Mesendoderm (in vitro differentiated cells): ENCODE data around the gene BCKDK.
"Not testable (repeated sequence)": the region's sequence is repeated elsewhere in the genome, so short reads cannot be mapped to it uniquely, and the experiment has no call there.

ENCODE experiments used
- DNase-seq: peaks from one replicate; pipeline ENCODE4 v3.0.0; 2013
- H2AK5ac ChIP-seq: 2 replicates; pipeline ENCODE4 v1.6.1; 2013; ENCODE audit warnings: low read length, inconsistent platforms
- H2BK120ac ChIP-seq: 2 replicates; pipeline ENCODE4 v1.6.1; 2013; ENCODE audit warnings: low read depth, mild to moderate bottlenecking, low read length, moderate library complexity, mixed read lengths
- H2BK15ac ChIP-seq: replicated peaks from 2 replicates; pipeline ENCODE4 v1.6.1; 2013; ENCODE audit warnings: low read depth, mild to moderate bottlenecking, moderate library complexity
- H2BK5ac ChIP-seq: 2 replicates; pipeline ENCODE4 v1.6.1; 2013; ENCODE audit warnings: low read length, inconsistent platforms
- H3K18ac ChIP-seq: 2 replicates; pipeline ENCODE4 v1.6.1; 2013; ENCODE audit warnings: mild to moderate bottlenecking, low read length, mixed read lengths
- H3K23ac ChIP-seq: one replicate; pipeline ENCODE4 v1.6.1; 2013; ENCODE audit warnings: low read length
- H3K27ac ChIP-seq: 2 replicates; pipeline ENCODE4 v1.5.1; 2013; ENCODE audit warnings: low read depth, mild to moderate bottlenecking, inconsistent platforms, low read length, moderate library complexity
- H3K27me3 ChIP-seq: 2 replicates; pipeline ENCODE4 v1.6.1; 2013; ENCODE audit warnings: low read length, control low read depth, mild to moderate bottlenecking, inconsistent platforms; ENCODE audit not compliant: insufficient read depth, poor library complexity
- H3K36me3 ChIP-seq: 2 replicates; pipeline ENCODE4 v1.6.1; 2013; ENCODE audit warnings: low read length, inconsistent platforms; ENCODE audit not compliant: control insufficient read depth, insufficient read depth
- H3K4ac ChIP-seq: one replicate; pipeline ENCODE4 v1.6.1; 2013; ENCODE audit warnings: low read depth, mild to moderate bottlenecking, low read length, moderate library complexity
- H3K4me1 ChIP-seq: 2 replicates; pipeline ENCODE4 v1.6.1; 2013; ENCODE audit warnings: low read depth, low read length, inconsistent platforms; ENCODE audit not compliant: control insufficient read depth
- H3K4me2 ChIP-seq: 2 replicates; pipeline ENCODE4 v1.6.1; 2013; ENCODE audit warnings: low read length
- H3K4me3 ChIP-seq: 2 replicates; pipeline ENCODE4 v1.5.1; 2013; ENCODE audit warnings: mild to moderate bottlenecking, low read length
- H3K56ac ChIP-seq: one replicate; pipeline ENCODE4 v1.6.1; 2013; ENCODE audit warnings: low read length
- H3K79me1 ChIP-seq: 2 replicates; pipeline ENCODE4 v1.6.1; 2013; ENCODE audit warnings: low read length, inconsistent platforms
- H3K79me2 ChIP-seq: 2 replicates; pipeline ENCODE4 v1.6.1; 2013; ENCODE audit warnings: mild to moderate bottlenecking, low read length; ENCODE audit not compliant: control insufficient read depth, insufficient read depth
- H3K9ac ChIP-seq: 2 replicates; pipeline ENCODE4 v1.6.1; 2013; ENCODE audit warnings: low read length, inconsistent platforms
- H4K5ac ChIP-seq: one replicate; pipeline ENCODE4 v1.6.1; 2013; ENCODE audit warnings: low read length
- H4K8ac ChIP-seq: one replicate; pipeline ENCODE4 v1.6.1; 2013; ENCODE audit warnings: low read depth, mild to moderate bottlenecking, control low read depth, low read length, moderate library complexity
- WGBS: extraction: QIAGEN DNeasy Blood & Tissue Kit; methylation state at CpG from one replicate; pipeline ENCODE4 v1.1.7; 2013; ENCODE audit warnings: low lambda C conversion rate, missing lambda C conversion rate; ENCODE audit not compliant: insufficient coverage; ENCODE audit errors: extremely low coverage; 5-methylcytosine and 5-hydroxymethylcytosine counted together

Gene BCKDK

DNA sequence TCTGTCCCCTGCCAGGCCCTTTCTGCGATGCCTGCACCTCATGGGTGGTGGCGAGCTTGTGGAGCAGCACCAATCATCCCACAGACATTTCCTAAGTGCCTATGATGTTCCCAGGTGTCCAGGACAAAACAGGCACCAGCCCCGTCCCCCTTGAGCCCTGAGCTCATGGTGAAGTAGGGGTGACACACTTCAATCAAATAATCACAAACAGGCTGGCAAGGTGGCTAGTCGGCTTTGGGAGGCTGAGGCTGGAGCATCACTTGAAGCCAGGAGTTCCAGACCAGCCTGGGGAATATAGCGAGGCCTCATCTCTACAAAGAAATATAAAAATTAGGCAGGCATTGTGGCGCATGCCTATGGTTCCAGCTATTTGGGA lies 28.1 kb downstream of the BCKDK start:
- no peak overlapping the region for H2BK15ac ChIP-seq
- no peak overlapping the region for H3K4me2 ChIP-seq
- H3K4me3 ChIP-seq: no peak overlapping the region
- H2BK120ac ChIP-seq: no peak overlapping the region
- no peaks in the 10 kb centered on the region for H3K27me3 ChIP-seq
- no peak overlapping the region for H2BK5ac ChIP-seq
- H3K4me1 ChIP-seq: peaks cover 15% of the 10 kb centered on the region
- H3K36me3 ChIP-seq: peaks cover 2% of the 10 kb centered on the region
- no peak overlapping the region for H3K18ac ChIP-seq
- H4K8ac ChIP-seq: no peak overlapping the region
- H3K9ac ChIP-seq: no peak overlapping the region
- DNase-seq: no peak
- H3K4ac ChIP-seq: no peak overlapping the region
- WGBS: no CpG with 5 or more reads among the region's 6 CpGs
- no peak overlapping the region for H2AK5ac ChIP-seq
- H3K56ac ChIP-seq: peak overlapping the region; percentile 15
- no peak overlapping the region for H3K23ac ChIP-seq
- peaks cover 17% of the 10 kb centered on the region for H3K79me2 ChIP-seq
- H4K5ac ChIP-seq: no peak overlapping the region
- peaks cover 16% of the 10 kb centered on the region for H3K79me1 ChIP-seq
- no peak overlapping the region for H3K27ac ChIP-seq

DNA sequence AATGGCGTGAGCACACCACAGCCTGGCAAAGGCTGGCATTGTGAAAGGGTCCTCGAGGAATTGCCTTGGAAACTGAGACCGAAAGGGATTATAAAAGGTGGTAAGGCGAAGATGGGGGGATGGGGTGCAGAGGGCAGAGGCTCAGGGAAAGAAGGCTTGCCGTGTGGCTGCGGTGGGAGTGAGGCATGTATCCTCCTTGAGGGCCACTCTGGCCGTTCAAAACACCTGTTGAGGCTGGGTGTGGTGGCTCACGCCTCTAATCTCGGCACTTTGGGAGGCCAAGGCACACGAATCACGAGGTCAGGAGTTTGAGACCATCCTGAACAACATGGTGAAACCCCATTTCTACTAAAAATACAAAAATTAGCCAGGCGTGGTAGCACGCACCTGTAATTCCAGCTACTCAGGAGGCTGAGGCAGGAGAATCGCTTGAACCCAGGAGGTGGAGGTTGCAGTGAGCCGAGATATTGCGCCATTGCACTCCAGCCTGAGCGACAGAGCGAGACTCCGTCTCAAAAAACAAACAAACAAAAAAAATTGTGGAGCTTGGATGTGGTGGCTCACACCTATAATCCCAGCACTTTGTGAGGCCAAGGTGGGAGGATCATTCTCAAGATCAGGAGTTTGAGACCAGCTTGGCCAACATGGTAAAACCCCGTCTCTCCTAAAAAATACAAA lies 28.8 kb downstream of the BCKDK start:
- not testable (repeated sequence) for H3K9ac ChIP-seq, H3K23ac ChIP-seq, H2BK5ac ChIP-seq, H3K27me3 ChIP-seq, H2AK5ac ChIP-seq, H3K18ac ChIP-seq, H3K36me3 ChIP-seq, H3K27ac ChIP-seq, H4K5ac ChIP-seq, H3K4me3 ChIP-seq, DNase-seq, H3K56ac ChIP-seq, H2BK15ac ChIP-seq, H3K4ac ChIP-seq, H3K4me2 ChIP-seq, H2BK120ac ChIP-seq, H4K8ac ChIP-seq
- H3K4me1 ChIP-seq: peaks cover 18% of the 10 kb centered on the region
- WGBS: no CpG with 5 or more reads among the region's 20 CpGs
- H3K79me2 ChIP-seq: peaks cover 17% of the 10 kb centered on the region
- H3K79me1 ChIP-seq: peaks cover 16% of the 10 kb centered on the region

GRCh38 chr16:31138621-31139578 lies 30.7 kb downstream of the BCKDK start:
- peak overlapping the region; percentile 39 for H2BK5ac ChIP-seq
- peak; percentile 89 for DNase-seq
- no peak overlapping the region for H2BK15ac ChIP-seq
- no peaks in the 10 kb centered on the region for H3K27me3 ChIP-seq
- no peak overlapping the region for H4K5ac ChIP-seq
- H4K8ac ChIP-seq: no peak overlapping the region
- no peak overlapping the region for H2BK120ac ChIP-seq
- no peak overlapping the region for H3K4ac ChIP-seq
- H3K4me3 ChIP-seq: no peak overlapping the region
- peak overlapping the region; percentile 9 for H3K4me2 ChIP-seq
- peak overlapping the region; percentile 46 for H3K18ac ChIP-seq
- WGBS: no CpG with 5 or more reads among the region's 27 CpGs
- peaks cover 6% of the 10 kb centered on the region for H3K79me1 ChIP-seq
- H3K27ac ChIP-seq: no peak overlapping the region
- peak overlapping the region; percentile 7 for H2AK5ac ChIP-seq
- H3K4me1 ChIP-seq: peaks cover 18% of the 10 kb centered on the region
- H3K56ac ChIP-seq: peak overlapping the region; percentile 79
- H3K23ac ChIP-seq: peak overlapping the region; percentile 85
- peaks cover 8% of the 10 kb centered on the region for H3K79me2 ChIP-seq
- H3K36me3 ChIP-seq: no peaks in the 10 kb centered on the region
- peak overlapping the region; percentile 50 for H3K9ac ChIP-seq

- H2BK15ac ChIP-seq, H3K4me3 ChIP-seq, DNase-seq, H3K27ac ChIP-seq, H3K23ac ChIP-seq, H3K18ac ChIP-seq, H3K79me2 ChIP-seq, H3K27me3 ChIP-seq, H2BK120ac ChIP-seq, H3K4ac ChIP-seq, H3K36me3 ChIP-seq, H3K9ac ChIP-seq, H4K5ac ChIP-seq, H3K4me2 ChIP-seq, H2BK5ac ChIP-seq, H3K79me1 ChIP-seq, H2AK5ac ChIP-seq, H4K8ac ChIP-seq: not testable (repeated sequence)
- no CpG with 5 or more reads among the region's 9 CpGs for WGBS
- peaks cover 14% of the 10 kb centered on the region for H3K4me1 ChIP-seq
- peak overlapping the region; percentile 79 for H3K56ac ChIP-seq
Observed at GRCh38 chr16:31141071-31141469, 32.9 kb downstream of the BCKDK start.

DNA sequence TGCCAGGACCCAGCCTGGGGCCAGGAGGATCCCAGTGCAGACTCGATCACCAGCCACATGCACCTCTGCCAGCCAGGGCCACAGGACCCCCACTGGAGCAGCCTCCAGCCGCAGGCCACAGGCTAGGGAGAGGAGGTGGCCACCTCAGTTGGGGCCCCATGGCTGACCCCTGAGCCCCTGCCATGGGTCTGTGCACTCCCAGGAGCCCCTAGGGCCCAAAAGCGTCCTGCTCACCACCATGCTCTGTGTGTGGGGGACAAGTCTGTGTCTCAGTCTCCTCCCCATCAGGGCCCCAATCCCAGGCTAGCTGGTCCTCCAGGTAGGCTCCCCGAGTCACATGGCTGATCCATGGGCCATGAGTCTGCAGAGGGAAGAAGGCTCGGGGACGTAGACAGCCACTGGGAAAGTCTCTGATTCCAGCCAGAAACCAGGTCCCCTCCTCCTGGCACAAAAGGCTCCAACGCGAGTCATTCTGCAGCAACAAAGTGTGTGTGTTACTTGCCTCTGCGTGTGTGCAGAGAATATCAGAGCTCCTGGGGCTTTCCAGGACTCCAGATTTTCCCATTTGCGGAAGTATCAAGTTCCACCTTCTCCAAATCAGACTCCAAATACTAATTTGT lies 33.4 kb downstream of the BCKDK start:
- no peak overlapping the region for H2BK15ac ChIP-seq
- peak overlapping the region; percentile 79 for H3K56ac ChIP-seq
- no peaks in the 10 kb centered on the region for H3K36me3 ChIP-seq
- WGBS: no CpG with 5 or more reads among the region's 10 CpGs
- no peak overlapping the region for H3K4me3 ChIP-seq
- H4K5ac ChIP-seq: peak overlapping the region; percentile 56
- H3K18ac ChIP-seq: peak overlapping the region; percentile 23
- H3K23ac ChIP-seq: peak overlapping the region; percentile 97
- H3K27me3 ChIP-seq: no peaks in the 10 kb centered on the region
- H2BK5ac ChIP-seq: peak overlapping the region; percentile 70
- peak overlapping the region; percentile 36 for H3K4me2 ChIP-seq
- no peak overlapping the region for H2BK120ac ChIP-seq
- H3K9ac ChIP-seq: peak overlapping the region; percentile 66
- no peak for DNase-seq
- H3K4me1 ChIP-seq: peaks cover 14% of the 10 kb centered on the region
- no peaks in the 10 kb centered on the region for H3K79me1 ChIP-seq
- H3K4ac ChIP-seq: no peak overlapping the region
- H4K8ac ChIP-seq: no peak overlapping the region
- H2AK5ac ChIP-seq: no peak overlapping the region
- H3K27ac ChIP-seq: peak overlapping the region; percentile 60
- no peaks in the 10 kb centered on the region for H3K79me2 ChIP-seq
